ENCODE results near the gene ROR1.

The ROR1 gene

DNA sequence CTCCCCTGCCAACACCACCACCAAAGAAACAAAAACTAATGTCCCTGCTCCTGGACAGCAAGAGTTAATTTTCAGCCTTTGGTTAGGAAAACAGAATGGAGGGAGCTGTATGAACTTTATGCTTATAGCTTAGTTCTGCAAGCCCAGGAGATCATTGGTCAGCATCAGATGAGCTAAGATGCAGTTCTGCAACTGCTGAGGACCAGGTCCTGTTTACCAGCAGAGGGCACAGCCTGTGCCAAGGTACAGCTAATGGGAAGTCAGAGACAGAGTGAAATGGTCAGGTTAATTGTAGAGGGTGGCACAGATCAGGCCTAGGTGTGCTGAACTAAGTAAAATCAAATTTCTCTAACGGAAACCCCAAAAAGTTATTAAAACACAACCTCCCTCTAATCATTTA, 161.3 kb downstream of the ROR1 start:
- TF ChIP-seq FOXP2 (optimal IDR thresholded peaks at IDR 0.05; ENCODE audit: borderline replicate concordance, extremely low read depth, extremely low read length, insufficient read depth), result no peak

DNA sequence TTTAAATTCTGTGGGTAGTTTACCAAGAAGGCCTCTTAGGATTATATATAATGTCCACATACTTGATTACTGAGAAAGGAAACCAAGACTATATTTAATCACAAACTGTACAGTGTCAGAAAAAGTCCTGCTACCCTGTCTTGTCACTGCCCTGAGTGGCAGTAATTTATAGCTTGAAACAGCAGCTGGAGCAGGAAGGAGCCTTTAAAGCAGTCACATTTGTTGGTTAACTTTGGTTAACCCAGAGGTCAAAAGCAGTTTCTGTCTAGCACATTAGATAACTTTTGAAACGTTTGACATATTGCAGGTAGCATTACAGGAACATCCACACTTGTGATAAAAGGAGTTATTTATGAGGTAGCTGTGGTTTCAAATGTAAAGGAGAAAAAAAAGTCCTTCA, 161.7 kb downstream of the ROR1 start:
- TF ChIP-seq POLR2AphosphoS5 (IDR thresholded peaks at IDR 0.05; ENCODE audit: low read depth, low read length), result no peak
- no peak for TF ChIP-seq FOXP2 (optimal IDR thresholded peaks at IDR 0.05; ENCODE audit: borderline replicate concordance, extremely low read depth, extremely low read length, insufficient read depth)
- TF ChIP-seq SIN3A (IDR thresholded peaks at IDR 0.05; ENCODE audit: borderline replicate concordance, insufficient read depth, low read length), result no peak
- TF ChIP-seq, protein P1, sequence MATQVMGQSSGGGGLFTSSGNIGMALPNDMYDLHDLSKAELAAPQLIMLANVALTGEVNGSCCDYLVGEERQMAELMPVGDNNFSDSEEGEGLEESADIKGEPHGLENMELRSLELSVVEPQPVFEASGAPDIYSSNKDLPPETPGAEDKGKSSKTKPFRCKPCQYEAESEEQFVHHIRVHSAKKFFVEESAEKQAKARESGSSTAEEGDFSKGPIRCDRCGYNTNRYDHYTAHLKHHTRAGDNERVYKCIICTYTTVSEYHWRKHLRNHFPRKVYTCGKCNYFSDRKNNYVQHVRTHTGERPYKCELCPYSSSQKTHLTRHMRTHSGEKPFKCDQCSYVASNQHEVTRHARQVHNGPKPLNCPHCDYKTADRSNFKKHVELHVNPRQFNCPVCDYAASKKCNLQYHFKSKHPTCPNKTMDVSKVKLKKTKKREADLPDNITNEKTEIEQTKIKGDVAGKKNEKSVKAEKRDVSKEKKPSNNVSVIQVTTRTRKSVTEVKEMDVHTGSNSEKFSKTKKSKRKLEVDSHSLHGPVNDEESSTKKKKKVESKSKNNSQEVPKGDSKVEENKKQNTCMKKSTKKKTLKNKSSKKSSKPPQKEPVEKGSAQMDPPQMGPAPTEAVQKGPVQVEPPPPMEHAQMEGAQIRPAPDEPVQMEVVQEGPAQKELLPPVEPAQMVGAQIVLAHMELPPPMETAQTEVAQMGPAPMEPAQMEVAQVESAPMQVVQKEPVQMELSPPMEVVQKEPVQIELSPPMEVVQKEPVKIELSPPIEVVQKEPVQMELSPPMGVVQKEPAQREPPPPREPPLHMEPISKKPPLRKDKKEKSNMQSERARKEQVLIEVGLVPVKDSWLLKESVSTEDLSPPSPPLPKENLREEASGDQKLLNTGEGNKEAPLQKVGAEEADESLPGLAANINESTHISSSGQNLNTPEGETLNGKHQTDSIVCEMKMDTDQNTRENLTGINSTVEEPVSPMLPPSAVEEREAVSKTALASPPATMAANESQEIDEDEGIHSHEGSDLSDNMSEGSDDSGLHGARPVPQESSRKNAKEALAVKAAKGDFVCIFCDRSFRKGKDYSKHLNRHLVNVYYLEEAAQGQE (IDR thresholded peaks at IDR 0.05; ENCODE audit: insufficient read depth in 1 of 2, low read depth in 2 of 2, low read length in 2 of 2), result no peak
- TF ChIP-seq TAF1 (IDR thresholded peaks at IDR 0.05; ENCODE audit: borderline replicate concordance, insufficient read depth, low read length), result no peak

DNA sequence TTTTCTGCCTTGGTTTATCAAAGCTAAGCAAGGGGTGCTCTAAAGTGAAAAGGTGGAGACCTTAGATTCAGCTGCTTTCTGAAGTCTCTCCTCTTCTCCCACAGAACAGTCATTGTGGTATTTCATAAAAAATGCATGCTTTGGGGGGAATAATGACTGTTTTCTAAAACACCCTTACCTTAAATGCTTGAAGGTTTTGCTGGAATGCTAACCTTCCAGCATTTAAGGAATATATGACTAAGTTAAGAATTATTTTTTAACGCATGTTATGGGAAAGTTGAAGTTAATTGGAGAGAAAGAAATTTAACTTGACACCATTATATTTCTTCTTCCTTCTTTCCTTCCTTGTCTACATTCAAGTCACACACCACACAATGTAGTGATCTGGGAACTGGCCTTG, 162.5 kb downstream of the ROR1 start:
- no peak for TF ChIP-seq SIN3A (IDR thresholded peaks at IDR 0.05; ENCODE audit: borderline replicate concordance, insufficient read depth, low read length)
- no peak for TF ChIP-seq POLR2AphosphoS5 (IDR thresholded peaks at IDR 0.05; ENCODE audit: low read depth, low read length)
- TF ChIP-seq TAF1 (IDR thresholded peaks at IDR 0.05; ENCODE audit: borderline replicate concordance, insufficient read depth, low read length), result no peak

DNA sequence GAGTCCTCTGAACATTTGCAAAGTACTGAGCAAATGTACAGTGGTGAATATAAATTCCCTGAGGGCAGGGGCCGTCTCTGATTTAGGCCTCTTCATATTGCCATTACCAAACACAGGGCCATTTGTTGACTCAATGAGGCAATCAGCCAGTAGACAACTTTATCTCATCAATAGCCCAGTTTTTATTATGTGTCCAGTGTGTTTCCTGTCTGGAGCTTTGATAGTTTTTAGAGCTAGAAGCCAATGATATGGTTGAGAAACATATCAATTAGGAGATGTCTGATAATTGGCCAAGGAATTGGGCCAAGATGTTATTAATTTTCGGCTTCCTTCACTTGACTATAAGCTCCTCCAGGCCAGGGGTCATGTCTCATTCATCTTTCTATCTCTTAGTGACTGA, 163.0 kb downstream of the ROR1 start:
- TF ChIP-seq TAF1 (IDR thresholded peaks at IDR 0.05; ENCODE audit: borderline replicate concordance, insufficient read depth, low read length), result no peak
- TF ChIP-seq SIN3A (IDR thresholded peaks at IDR 0.05; ENCODE audit: borderline replicate concordance, insufficient read depth, low read length), result no peak
- TF ChIP-seq POLR2AphosphoS5 (IDR thresholded peaks at IDR 0.05; ENCODE audit: low read depth, low read length), result no peak
- TF ChIP-seq, protein P1 (IDR thresholded peaks at IDR 0.05; ENCODE audit: insufficient read depth in 1 of 2, low read depth in 2 of 2, low read length in 2 of 2), result no peak
- TF ChIP-seq FOXP2 (optimal IDR thresholded peaks at IDR 0.05; ENCODE audit: borderline replicate concordance, extremely low read depth, extremely low read length, insufficient read depth), result no peak

DNA sequence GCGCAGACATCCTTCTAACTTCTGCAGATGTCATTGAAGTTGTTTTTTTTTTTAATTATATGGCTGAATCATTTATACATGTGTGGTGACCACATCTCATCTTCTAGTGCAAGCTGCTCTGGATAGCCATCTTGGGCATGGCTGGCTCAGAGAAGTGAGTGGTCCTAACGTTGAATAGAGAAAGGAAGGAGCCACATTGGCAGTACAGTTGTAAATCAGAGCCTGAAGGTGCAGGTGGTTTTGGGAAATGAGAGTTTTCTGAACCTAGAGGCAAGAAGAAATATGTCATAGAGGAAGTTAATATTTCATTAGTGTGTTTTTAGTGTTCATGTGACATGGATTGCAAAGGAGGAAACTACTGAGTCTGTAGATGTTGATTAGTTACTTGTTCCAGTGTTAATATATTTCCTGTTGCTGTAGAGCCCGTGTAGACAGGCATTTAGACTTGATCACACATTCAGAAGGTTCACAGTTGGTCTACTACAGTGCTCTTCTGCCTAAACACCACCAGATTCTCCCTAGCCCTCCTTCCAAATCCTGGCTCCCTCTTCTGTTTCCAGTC, 163.7 kb downstream of the ROR1 start:
- TF ChIP-seq, protein P1 (IDR thresholded peaks at IDR 0.05; ENCODE audit: insufficient read depth in 1 of 2, low read depth in 2 of 2, low read length in 2 of 2), result no peak
- TF ChIP-seq SIN3A (IDR thresholded peaks at IDR 0.05; ENCODE audit: borderline replicate concordance, insufficient read depth, low read length), result no peak
- TF ChIP-seq FOXP2 (optimal IDR thresholded peaks at IDR 0.05; ENCODE audit: borderline replicate concordance, extremely low read depth, extremely low read length, insufficient read depth), result no peak
- no peak for TF ChIP-seq POLR2AphosphoS5 (IDR thresholded peaks at IDR 0.05; ENCODE audit: low read depth, low read length)
- no peak for TF ChIP-seq TAF1 (IDR thresholded peaks at IDR 0.05; ENCODE audit: borderline replicate concordance, insufficient read depth, low read length)

GRCh38 chr1:63940440-63940839, 166.6 kb downstream of the ROR1 start:
- TF ChIP-seq SIN3A (IDR thresholded peaks at IDR 0.05; ENCODE audit: borderline replicate concordance, insufficient read depth, low read length) (no peak), POLR2AphosphoS5 (IDR thresholded peaks at IDR 0.05; ENCODE audit: low read depth, low read length) (no peak), TAF1 (IDR thresholded peaks at IDR 0.05; ENCODE audit: borderline replicate concordance, insufficient read depth, low read length) (no peak), FOXP2 (optimal IDR thresholded peaks at IDR 0.05; ENCODE audit: borderline replicate concordance, extremely low read depth, extremely low read length, insufficient read depth) (no peak)
- TF ChIP-seq, protein P1 (IDR thresholded peaks at IDR 0.05; ENCODE audit: insufficient read depth in 1 of 2, low read depth in 2 of 2, low read length in 2 of 2), result no peak
